T-helper 1 cell (primary cell): ENCODE measurements around the gene FANCF.
A peak's percentile ranks its signal among the peaks of the same experiment; 100 is the strongest.

ENCODE experiments used
- DNase-seq, 5 donors: peaks; one replicate each; pipeline ENCODE4 v3.0.0-alpha.2; 2012 to 2020

The FANCF gene

DNA sequence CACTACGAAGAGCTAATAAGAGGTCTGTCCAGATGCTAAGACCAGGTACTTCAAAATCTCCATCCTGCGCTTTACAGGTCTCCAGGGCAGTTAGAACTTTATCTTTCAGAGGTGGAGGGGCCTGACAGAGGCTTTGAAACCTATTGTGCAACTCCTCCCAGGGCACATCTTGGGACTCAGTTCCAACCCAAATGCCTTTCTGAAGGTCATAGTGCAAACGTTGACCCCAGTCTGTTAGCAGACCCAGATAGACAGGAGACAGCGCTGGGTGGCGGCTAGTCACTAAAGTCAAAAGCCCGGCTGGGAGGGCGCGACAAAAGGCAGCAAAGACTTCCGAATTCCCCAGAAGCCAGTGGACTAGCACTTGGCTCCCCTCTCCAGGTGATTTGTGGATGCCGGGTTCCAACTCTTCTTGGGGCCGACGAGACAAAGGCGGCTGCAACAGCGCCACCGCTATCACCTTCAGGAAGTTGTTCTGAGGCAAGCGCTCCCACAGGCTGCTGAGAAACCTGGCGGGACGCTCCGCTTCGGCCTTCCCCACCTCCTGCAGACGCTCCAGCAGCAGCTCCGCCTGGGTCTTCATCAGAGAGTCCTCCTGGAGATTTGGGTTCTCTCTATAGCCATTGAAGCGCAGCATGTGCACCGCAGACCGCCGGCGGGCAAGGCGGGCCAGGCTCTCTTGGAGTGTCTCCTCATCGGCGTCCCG lies 728 bp downstream of the FANCF start:
- DNase-seq: peak; percentile 30 to 69 (median 49)

DNA sequence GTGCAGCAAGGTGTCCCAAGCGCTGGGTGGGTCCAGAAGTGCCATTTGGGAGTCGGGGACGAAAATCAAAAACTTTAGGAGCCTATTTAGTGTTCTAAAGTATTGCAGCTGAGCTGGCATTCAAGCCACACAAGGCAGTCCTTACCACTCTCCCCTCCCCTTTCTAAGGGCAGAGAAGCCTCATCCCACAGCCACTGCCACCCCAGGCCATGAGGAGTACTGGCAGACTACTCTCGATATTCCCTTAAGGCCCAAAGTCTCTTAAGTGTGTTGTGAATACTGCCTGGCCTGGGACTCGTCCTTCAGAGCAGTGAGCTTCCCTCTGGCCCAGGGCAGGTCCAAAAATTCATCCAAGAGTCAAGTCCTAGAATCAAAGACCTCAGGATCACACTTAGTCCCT lies 7.8 kb downstream of the FANCF start:
- DNase-seq: no peak

DNA sequence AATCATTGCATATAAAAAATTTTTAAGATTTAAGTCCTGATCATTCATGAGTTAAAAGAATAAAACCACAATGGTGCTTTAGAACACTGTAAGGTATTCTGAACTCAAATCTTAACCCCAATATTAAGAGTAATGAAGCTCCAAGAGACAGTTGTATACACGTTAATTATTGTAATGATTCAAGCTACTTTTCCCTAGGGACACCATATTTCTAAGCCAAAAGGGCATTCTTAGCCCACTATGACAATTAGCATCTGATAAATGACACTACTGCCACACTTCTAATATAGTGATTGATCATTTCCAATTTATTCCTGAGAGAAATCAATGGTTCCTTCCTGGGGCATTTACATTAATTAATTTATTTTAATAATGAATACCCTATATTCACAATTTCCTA lies 21.7 kb downstream of the FANCF start:
- DNase-seq: no peak

DNA sequence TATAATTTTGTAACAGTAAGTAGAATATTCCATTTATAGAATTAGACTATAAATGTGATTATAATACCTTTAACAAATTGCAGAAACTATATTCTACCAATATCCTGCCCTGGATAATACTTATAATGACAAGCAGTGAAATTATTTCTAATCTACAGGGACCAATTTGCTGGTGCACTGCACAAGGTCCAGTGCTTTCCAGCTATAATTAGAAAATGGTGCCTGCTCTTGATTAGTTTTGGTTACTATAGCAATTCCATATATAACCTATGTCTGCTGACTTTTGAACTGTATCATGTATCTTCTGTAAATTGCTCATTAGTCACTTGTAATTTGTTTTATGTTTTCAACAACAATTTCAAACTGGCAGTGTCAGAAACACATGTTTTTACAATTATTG lies 23.1 kb downstream of the FANCF start:
- no peak for DNase-seq

DNA sequence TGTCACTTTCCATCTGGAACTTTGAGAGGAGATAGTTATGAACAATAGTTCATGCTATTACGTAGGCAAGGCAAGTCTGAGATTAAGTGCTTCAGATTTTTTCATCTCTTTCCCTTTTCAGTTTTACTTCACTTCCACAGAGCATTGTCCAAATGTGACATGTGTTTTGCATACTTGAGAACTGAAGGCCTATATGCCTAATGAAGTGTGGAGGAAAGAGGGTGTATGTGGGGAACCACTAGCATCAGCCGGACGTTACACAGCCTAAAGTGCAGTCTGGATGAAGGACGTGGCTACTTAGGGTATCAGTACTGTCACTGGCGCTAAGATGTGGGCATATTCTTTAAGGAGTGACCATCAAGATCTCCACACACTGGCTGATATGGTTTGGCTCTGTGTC lies 26.2 kb downstream of the FANCF start:
- no peak for DNase-seq

DNA sequence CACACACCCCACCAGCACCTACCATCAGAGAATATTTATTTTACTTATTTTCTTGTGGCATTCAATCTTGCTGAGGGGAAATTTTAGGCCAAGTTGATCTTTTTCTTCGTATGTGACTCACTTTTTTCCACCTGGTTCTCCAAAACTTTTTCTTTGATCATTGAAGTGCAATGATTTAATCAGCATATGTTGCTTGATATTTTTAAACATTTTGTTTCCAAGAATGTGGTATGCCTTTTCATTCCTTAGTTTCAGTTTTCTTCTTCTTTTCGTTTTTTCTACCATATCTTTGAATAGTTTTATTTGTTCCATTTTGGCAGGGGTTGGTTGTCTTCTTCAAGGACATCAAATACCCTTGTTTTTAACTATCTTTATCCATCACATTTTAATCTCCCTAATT lies 28.6 kb downstream of the FANCF start:
- DNase-seq: no peak

DNA sequence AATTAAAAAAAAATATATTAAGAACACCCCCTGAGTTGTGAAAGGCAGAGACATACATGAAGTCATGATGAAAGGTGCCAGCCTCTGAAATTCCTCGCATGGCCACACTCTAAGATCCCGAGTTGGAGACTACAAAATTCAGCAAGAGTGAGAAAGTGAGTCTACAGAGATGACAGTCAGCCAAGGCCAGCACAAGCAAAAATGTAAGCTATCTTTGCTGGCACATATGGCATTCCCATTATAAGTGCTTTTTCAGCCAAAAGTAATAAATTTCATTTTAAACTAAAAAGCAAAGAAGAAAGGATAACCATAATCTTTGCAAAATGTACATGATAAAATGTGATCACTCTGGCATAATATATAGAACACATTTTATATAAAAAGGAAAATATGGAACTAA lies 40.6 kb downstream of the FANCF start:
- DNase-seq: no peak

DNA sequence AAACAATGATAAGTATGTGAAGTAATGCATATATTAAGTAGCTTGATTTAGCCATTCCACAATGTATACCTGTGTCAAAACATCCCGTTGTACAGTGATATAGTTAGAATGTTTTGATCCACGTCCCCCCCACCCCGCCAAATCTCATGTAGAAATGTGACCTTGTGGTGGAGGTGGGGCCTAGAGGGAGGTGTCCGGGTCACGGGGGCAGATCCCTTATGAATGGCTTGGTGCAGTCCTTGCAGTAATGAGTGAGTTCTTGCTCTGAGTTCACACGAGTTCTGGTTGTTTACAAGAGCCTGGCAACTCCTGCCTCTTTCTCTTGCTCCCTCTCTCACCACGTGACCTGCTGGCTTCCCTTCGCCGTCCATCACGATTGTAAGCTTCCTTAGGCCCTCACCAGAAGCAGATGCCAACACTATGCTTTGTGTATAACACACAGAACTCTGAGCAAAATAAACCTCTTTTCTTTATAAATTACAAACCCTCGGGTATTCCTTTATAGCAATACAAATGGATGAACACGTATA lies 41.6 kb downstream of the FANCF start:
- no peak for DNase-seq

DNA sequence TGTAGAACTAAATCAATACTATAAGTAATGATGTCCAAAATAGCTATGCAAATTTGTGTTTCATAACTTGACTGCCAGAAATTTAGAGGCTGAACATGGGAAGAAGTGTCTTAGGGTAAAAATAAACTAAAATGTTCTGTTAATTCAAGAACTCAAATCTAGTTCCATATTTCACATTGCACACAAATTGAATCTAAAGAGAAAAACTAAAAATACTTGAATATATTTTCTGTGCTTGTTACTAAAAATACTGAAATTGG lies 43.5 kb downstream of the FANCF start:
- no peak for DNase-seq

DNA sequence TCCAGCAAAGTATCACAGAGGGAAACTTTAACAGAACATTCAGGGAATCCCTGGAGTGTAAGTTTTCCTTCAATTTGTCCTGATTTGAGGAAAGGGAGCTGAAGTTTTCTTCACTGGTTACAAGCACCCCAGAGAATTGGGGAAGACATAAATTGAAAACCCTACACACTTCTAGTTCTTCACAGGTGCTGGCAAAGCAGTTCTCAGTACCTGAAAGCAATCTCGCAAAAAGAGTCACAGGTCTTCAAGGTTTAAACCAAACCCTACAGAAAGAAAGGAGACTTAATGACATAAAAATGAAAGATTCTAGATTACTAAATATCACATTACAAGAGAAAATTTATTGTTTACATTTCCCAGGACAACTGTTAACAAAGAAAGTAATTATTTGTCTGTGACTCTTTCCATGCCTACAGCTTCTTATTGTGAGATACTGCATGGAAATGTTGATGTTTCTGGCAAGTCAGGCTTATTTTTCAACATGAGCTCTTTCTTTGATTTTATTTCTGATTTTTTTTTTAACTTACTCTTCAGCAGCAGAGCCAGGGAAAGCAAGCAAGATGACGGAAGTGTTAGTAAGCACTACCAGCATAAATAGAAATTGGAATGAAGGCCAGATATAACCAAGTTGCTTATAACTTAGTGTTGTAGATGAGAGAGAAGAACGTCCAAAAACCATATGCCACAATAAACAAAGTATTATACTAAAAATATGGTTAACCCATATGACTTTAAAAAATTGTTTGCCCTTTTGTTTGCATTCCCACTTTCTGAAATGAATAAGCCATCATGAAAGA lies 44.1 kb downstream of the FANCF start:
- no peak for DNase-seq

DNA sequence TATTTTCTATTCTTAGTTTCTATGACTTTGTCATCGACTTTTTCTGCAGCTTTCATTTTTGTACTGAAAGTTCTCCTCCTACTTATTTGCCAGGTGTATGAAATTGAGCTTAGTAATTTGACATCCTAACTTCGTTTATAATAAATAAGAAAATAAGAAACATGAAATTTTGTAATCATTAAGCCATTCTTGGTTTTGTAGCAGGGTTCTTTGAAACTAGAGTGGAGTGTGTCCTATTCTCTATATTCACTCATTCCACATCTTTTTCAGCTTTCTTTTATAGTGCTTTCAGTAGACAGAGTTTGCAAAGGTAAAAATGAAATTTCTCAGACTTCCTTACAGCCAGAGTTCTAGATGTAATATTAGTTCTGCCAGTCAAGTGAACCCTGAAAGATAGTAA lies 47.8 kb downstream of the FANCF start:
- DNase-seq: no peak
